Fibroblast of lung (primary cell): ENCODE measurements around the gene ATXN1L. TPM values are rescaled to one million over a fixed set of nuclear protein-coding genes. Genes with fewer than 3 reads are reported as not detected.

Experiments used
- DNase-seq, 2 donors: peaks; one replicate each; pipeline versions ENCODE4 v3.0.0 to v3.0.0-alpha.2; 2010; ENCODE audit warnings: low read depth in 2 of 2
- H2AFZ ChIP-seq: 2 replicates; pipeline ENCODE4 v1.5.1; 2012; ENCODE audit warnings: low read length, control low read depth, inconsistent platforms
- H3K27ac ChIP-seq: 2 replicates; pipeline ENCODE4 v1.5.1; 2011; ENCODE audit warnings: low read length, control low read depth; ENCODE audit not compliant: insufficient read depth
- H3K27me3 ChIP-seq: 2 replicates; pipeline ENCODE4 v1.5.1; 2011; ENCODE audit warnings: mild to moderate bottlenecking, low read length; ENCODE audit not compliant: control insufficient read depth, insufficient read depth
- H3K36me3 ChIP-seq: 2 replicates; pipeline ENCODE4 v1.5.1; 2011; ENCODE audit warnings: low read length; ENCODE audit not compliant: control insufficient read depth, insufficient read depth
- H3K4me1 ChIP-seq: 2 replicates; pipeline ENCODE4 v1.5.1; 2011; ENCODE audit warnings: low read length; ENCODE audit not compliant: control insufficient read depth, insufficient read depth; ENCODE audit errors: extremely low read depth
- H3K4me2 ChIP-seq: 2 replicates; pipeline ENCODE4 v1.5.1; 2011; ENCODE audit warnings: low read length, control low read depth; ENCODE audit not compliant: insufficient read depth; ENCODE audit errors: extremely low read depth
- H3K4me3 ChIP-seq, 4 experiments: fragments of 200-600 bp in 1 of 4; sonication (generic) in 1 of 4; replicated peaks in 1 of 4; 2 replicates each; pipeline ENCODE4 v1.5.1; 2011 to 2016; ENCODE audit warnings: low read length in 4 of 4, low read depth in 3 of 4, mild to moderate bottlenecking in 3 of 4, control low read depth in 2 of 4, inconsistent platforms in 1 of 4, mixed read lengths in 1 of 4; ENCODE audit not compliant: insufficient read depth in 1 of 4; ENCODE audit errors: control extremely low read depth in 1 of 4
- H3K79me2 ChIP-seq: 2 replicates; pipeline ENCODE4 v1.5.1; 2012; ENCODE audit warnings: mild to moderate bottlenecking, low read length, inconsistent platforms; ENCODE audit not compliant: control insufficient read depth, insufficient read depth
- H3K9ac ChIP-seq: 2 replicates; pipeline ENCODE4 v1.5.1; 2011; ENCODE audit warnings: mild to moderate bottlenecking, low read length, control low read depth; ENCODE audit not compliant: insufficient read depth
- H3K9me3 ChIP-seq: 2 replicates; pipeline ENCODE4 v1.5.1; 2012; ENCODE audit warnings: low read depth, low read length; ENCODE audit not compliant: control insufficient read depth, insufficient read depth
- H4K20me1 ChIP-seq: 2 replicates; pipeline ENCODE4 v1.5.1; 2011; ENCODE audit warnings: low read length; ENCODE audit not compliant: control insufficient read depth, insufficient read depth; ENCODE audit errors: extremely low read depth
- EZH2 ChIP-seq: IDR thresholded peaks from 2 replicates; pipeline ENCODE4 v1.5.1; 2012; ENCODE audit warnings: low read length, control low read depth, mild to moderate bottlenecking; ENCODE audit errors: missing control alignments
- polyA plus RNA-seq, 2 donors: library from polyadenylated mRNA; depleted of rRNA in 1 of 2; stranded (reverse) in 1 of 2; unstranded in 1 of 2; fragments of >200 nt; gene quantifications; 2 replicates each; pipeline ENCODE4 v1.2.1, GENCODE V29; 2011 to 2012; ENCODE audit warnings: missing spikeins in 1 of 2
- total RNA-seq: library from RNA; depleted of rRNA; stranded (reverse); fragments of >200 nt; gene quantifications from 2 replicates; pipeline ENCODE4 v1.2.1, GENCODE V29; 2014
- TF ChIP-seq, protein P1 (sequence below), 2 donors: IDR thresholded peaks in 1 of 2; conservative IDR thresholded peaks in 1 of 2; 1 replicate in 1 of 2; 2 replicates in 1 of 2; pipeline ENCODE4 v1.5.1; 2011 to 2012; ENCODE audit warnings: low read length in 2 of 2, control low read depth in 1 of 2, inconsistent platforms in 1 of 2, low read depth in 1 of 2, mild to moderate bottlenecking in 1 of 2

ATXN1L gene
- total and polyA plus RNA-seq, 2 donors (not counting 1 experiment from before 2014, with no cell fraction given): 11.5 to 13.2 TPM

DNA sequence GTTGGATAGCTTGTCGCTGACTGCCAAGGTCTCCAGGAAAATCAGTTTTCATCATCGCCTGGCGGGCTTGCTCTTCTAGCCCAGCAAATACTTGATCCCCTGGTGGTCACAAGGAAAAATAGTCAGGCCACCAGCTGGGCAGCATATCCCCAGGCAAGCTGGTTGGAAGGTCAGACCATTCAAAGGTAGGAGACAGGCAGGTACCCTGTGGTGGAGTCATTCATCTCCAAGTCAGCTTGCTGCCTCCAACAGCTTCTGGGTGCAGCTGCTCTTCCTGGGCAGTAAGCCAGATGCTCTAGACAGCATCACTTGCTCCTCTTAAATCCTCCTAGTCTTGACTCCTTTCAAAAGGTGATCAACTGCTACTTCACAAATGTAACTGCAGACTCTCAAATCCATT lies 22.2 kb downstream of the ATXN1L start:
- no peaks in the 10 kb centered on the region for H3K27me3 ChIP-seq
- DNase-seq: no peak

DNA sequence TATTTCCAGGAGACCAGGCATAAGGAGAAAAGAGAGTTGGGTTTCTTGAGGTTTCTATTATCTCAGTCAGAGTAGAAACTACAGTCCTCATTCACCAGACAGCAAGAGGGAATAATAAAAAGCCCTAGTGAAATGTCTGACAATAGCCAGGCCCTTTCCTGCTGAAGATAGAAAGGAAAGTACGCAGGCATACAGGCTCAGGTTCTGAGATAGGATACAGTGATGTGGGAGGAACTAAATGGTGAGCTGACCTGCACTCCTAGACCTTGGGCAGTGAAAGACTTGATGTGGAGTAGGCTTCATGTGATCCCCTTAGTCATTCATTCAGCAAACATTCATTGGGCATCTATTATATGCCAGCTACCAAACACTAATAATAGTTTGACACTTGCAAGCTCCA lies 23.3 kb downstream of the ATXN1L start:
- no peak for DNase-seq
- no peaks in the 10 kb centered on the region for H3K79me2 ChIP-seq
- no peak overlapping the region for H2AFZ ChIP-seq
- H3K36me3 ChIP-seq: no peaks in the 10 kb centered on the region
- no peaks in the 10 kb centered on the region for H3K4me1 ChIP-seq
- no peaks in the 10 kb centered on the region for H4K20me1 ChIP-seq
- no peaks in the 10 kb centered on the region for H3K9me3 ChIP-seq
- H3K9ac ChIP-seq: no peak overlapping the region
- no peak overlapping the region for H3K4me2 ChIP-seq
- no peak for TF ChIP-seq EZH2
- TF ChIP-seq, protein P1, sequence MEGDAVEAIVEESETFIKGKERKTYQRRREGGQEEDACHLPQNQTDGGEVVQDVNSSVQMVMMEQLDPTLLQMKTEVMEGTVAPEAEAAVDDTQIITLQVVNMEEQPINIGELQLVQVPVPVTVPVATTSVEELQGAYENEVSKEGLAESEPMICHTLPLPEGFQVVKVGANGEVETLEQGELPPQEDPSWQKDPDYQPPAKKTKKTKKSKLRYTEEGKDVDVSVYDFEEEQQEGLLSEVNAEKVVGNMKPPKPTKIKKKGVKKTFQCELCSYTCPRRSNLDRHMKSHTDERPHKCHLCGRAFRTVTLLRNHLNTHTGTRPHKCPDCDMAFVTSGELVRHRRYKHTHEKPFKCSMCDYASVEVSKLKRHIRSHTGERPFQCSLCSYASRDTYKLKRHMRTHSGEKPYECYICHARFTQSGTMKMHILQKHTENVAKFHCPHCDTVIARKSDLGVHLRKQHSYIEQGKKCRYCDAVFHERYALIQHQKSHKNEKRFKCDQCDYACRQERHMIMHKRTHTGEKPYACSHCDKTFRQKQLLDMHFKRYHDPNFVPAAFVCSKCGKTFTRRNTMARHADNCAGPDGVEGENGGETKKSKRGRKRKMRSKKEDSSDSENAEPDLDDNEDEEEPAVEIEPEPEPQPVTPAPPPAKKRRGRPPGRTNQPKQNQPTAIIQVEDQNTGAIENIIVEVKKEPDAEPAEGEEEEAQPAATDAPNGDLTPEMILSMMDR (conservative IDR thresholded peaks at IDR 0.05 in 1 of 2, IDR thresholded peaks at IDR 0.05 in 1 of 2; ENCODE audit: low read depth in 1 of 2, low read length in 2 of 2): no peak
- no peak overlapping the region for H3K27ac ChIP-seq
- no peak overlapping the region for H3K4me3 ChIP-seq
- H3K27me3 ChIP-seq: no peaks in the 10 kb centered on the region

More for the DNA sequence above, 22.2 kb downstream of the ATXN1L start:
- H3K4me3 ChIP-seq: no peak overlapping the region
- no peaks in the 10 kb centered on the region for H3K9me3 ChIP-seq
- H3K4me2 ChIP-seq: no peak overlapping the region
- H2AFZ ChIP-seq: no peak overlapping the region
- H4K20me1 ChIP-seq: no peaks in the 10 kb centered on the region
- no peak overlapping the region for H3K27ac ChIP-seq
- H3K36me3 ChIP-seq: no peaks in the 10 kb centered on the region
- H3K9ac ChIP-seq: no peak overlapping the region
- H3K4me1 ChIP-seq: no peaks in the 10 kb centered on the region
- no peaks in the 10 kb centered on the region for H3K79me2 ChIP-seq
- TF ChIP-seq, protein P1 (conservative IDR thresholded peaks at IDR 0.05 in 1 of 2, IDR thresholded peaks at IDR 0.05 in 1 of 2; ENCODE audit: low read depth in 1 of 2, low read length in 2 of 2): no peak
- TF ChIP-seq EZH2: no peak

DNA sequence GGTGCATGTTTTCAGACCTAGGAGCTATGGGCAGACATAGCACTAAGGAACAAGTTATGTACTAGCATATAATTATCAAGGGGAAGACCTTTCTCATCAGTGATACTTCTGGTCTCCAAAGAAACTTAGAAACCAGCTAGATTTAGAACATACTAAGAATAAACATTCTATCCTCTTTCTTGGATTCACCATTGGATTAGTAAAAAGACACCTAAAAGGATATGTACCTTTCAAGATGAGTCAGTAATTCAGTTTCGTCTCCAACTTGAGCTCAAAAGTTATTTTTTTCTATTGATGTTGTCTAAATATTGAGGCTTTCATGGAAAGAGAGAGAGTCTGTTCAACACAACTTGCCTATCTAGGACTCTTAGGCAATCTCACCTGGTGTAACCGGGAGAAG lies 25.0 kb downstream of the ATXN1L start:
- Histone ChIP-seq H3K9me3 (no peaks in the 10 kb centered on the region), H3K79me2 (no peaks in the 10 kb centered on the region), H4K20me1 (no peaks in the 10 kb centered on the region), H3K4me1 (no peaks in the 10 kb centered on the region), H3K4me2 (no peak overlapping the region), H3K27ac (no peak overlapping the region), H3K27me3 (no peaks in the 10 kb centered on the region), H2AFZ (no peak overlapping the region), H3K36me3 (no peaks in the 10 kb centered on the region), H3K9ac (no peak overlapping the region), H3K4me3 (no peak overlapping the region)
- TF ChIP-seq, protein P1 (conservative IDR thresholded peaks at IDR 0.05 in 1 of 2, IDR thresholded peaks at IDR 0.05 in 1 of 2; ENCODE audit: low read depth in 1 of 2, low read length in 2 of 2): no peak
- no peak for TF ChIP-seq EZH2
- no peak for DNase-seq
